Stimulated activated CD4-positive, alpha-beta T cell treated with anti-CD3 and anti-CD28 coated beads, Interleukin-2, amount 100 ng/mL, for 4 hours (primary cell): ENCODE data around the gene ZNRF2.
A peak's percentile ranks its signal among the peaks of the same experiment; 100 is the strongest.

ENCODE experiments used
- DNase-seq: peaks from one replicate; pipeline ENCODE4 v3.0.0-alpha.2; 2020; ENCODE audit warnings: low read depth

ZNRF2 gene

GRCh38 chr7:30322271-30323005, 38.0 kb downstream of the ZNRF2 start:
- DNase-seq, result no peak

DNA sequence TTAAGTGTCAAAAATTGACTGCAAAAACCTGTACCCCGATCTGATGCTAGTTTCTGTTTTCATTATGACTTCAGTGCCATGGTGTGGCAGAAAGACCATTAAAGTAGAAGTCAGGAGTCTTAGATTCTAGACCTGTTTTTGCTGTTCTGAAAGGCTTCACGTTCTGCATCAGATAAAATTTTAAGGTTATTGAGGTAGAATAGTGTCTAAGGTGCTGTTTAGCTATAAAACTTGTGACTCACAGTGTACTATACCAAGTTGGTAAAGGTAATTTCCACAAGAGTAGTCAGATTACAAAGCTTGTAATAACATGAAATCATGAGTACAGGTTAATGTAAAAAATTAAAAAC, 38.6 kb downstream of the ZNRF2 start:
- no peak for DNase-seq

DNA sequence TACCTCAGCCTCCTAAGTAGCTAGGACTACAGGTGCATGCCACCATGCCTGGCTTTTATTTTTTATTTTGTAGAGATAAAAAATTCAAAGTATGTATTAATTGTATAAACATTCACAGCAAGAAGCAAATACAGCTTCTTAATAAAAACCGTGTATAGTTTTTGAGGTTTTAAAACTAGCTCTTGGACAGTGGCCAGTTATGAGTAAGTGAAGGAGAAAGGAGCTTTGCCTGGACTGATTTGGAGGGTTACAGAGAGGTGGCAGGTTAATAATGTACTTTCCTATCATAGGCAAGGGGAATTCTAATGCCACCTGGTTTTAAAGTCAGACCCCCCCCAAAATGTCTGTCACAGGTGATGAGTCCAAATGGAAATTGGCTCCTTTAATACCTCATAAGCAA, 43.4 kb downstream of the ZNRF2 start:
- DNase-seq, result no peak

DNA sequence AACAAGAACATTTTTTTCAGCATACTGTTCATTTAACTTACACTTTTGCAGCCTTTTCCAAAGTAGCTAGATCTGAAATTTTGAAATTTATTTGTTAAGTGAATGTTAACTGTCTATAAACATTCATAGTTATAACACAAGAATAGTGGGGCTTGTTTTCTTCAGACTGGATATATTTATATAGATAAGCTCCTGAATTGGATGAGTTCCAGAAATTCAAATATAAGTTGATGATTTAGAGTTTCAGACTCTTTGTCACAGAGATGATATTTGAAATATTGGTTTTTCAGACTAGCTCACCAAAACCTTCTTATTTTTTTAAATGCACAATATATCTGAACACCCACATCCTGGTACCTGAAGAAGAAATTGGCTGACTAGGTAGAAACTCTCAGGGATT, 44.0 kb downstream of the ZNRF2 start:
- no peak for DNase-seq

GRCh38 chr7:30329716-30330115, 45.3 kb downstream of the ZNRF2 start:
- no peak for DNase-seq

GRCh38 chr7:30330134-30331111, 46.0 kb downstream of the ZNRF2 start:
- DNase-seq, result no peak

DNA sequence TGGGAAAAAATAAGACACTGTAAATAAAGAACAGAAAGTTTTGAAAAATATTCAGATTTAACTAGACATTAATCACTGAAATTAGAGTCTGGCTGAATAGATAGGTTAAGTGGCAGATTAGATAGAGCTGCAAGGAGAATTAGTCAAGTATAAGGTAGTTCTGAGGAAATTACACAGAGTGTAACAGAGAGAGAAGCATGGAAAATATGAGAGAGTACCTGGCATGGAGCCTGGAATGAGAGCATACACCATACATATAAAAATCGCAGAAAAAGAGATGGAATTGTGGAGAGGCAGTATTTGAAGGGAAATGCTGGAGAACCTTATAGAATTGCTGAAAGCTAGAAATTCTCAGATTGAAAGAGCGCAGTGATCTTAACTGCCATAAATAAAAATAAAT, 46.9 kb downstream of the ZNRF2 start:
- DNase-seq, result peak; percentile 16

GRCh38 chr7:30332549-30332948, 48.2 kb downstream of the ZNRF2 start:
- no peak for DNase-seq

GRCh38 chr7:30335763-30336487, 51.5 kb downstream of the ZNRF2 start:
- no peak for DNase-seq

- DNase-seq, result no peak
Measured at GRCh38 chr7:30344513-30344912, 60.1 kb downstream of the ZNRF2 start.

GRCh38 chr7:30347226-30348082, 63.1 kb downstream of the ZNRF2 start:
- no peak for DNase-seq

DNA sequence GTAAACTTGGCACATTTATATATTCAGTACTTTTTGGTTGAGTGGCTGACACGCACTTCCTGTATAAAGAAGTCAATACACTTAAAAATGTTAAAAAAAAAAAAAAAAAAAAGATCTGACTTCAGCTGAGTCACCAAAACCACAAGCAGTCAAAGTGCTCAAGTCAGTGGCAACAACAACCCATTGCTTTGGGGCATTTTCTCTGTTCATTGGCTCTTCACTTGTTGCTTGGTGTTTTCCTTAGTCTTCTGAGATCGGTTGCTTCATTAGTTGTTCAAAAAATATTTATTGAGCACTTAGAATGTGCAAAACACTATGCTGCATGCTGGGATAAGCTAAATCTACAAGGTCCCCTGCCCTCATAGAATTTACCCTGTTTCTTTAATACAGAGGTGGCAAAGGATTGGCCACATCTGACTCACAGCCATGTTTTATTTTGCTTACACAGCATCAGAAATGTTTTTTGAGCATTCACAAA, 63.7 kb downstream of the ZNRF2 start:
- peak; percentile 43 for DNase-seq

- DNase-seq, result no peak
Measured at GRCh38 chr7:30349170-30349569, 64.8 kb downstream of the ZNRF2 start.

- DNase-seq, result no peak
Measured at GRCh38 chr7:30349816-30350215, 65.4 kb downstream of the ZNRF2 start.

DNA sequence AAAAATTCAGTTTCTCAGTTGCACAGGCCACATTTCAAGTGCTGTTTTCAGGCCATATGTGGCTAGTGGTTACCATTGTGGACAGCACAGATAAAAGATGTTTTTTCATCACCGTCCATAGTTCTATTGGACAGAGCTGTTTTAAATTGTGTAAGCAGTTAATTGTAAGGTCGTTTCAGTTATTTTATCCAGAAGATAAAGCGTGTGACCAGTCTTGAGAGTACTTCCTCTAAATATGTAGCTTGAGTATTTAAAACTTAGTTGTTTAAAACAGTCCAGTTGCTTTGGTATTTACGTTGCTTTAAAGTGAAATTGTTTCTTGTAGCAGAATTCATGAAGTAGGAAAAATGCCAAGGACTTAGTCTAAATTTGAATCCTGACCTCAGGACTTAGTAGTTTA, 66.9 kb downstream of the ZNRF2 start:
- no peak for DNase-seq

- no peak for DNase-seq
Measured at GRCh38 chr7:30351724-30352123, 67.3 kb downstream of the ZNRF2 start.

- DNase-seq, result no peak
Measured at GRCh38 chr7:30352169-30352568, 67.8 kb downstream of the ZNRF2 start.

- DNase-seq, result no peak
Measured at GRCh38 chr7:30353532-30353931, 69.1 kb downstream of the ZNRF2 start.

- DNase-seq, result no peak
Measured at GRCh38 chr7:30353932-30354607, 69.7 kb downstream of the ZNRF2 start.

DNA sequence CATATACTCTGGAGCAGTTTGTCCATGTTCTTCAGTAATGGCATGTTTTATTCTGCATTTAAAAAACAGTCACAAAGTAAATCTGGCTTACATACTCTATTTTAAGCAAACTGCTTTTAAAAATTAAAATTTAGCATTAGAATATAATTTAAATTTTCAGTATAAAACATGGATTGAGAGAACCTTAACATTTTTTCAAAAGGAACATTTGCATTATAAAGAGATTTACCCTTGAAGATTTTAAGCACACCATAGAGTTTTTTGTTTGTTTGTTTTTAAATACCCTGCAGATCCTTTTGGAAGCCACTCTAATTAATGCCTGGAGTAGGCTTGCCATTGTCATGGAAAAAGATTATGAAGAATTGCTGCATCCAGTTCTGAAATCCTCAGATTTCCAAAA, 70.4 kb downstream of the ZNRF2 start:
- no peak for DNase-seq

GRCh38 chr7:30359957-30360356, 75.6 kb downstream of the ZNRF2 start:
- no peak for DNase-seq
